Measurements from ENCODE around the gene TRIO.
"Not testable (repeated sequence)": the region's sequence is repeated elsewhere in the genome, so short reads cannot be mapped to it uniquely, and the experiment has no call there.

Gene TRIO

DNA sequence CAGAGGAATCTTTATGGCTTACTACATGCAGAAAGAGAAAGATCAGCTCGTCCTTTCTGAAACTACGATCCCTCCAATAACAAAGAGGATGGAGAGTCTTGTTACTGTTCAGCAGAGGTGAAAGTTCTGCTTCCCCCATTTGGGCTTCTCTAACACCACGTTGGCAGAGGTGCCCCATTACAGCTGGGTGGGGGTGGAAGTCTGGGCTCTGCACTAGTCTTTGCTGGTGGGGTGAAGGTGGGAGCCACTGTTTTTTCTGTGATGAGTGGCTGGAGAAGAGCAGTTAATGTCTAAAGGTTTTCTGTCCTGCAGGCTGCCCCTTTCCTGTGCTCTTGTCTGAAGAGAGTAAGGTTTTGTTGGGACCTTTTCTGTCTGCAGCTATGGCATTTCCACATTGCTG lies 373.8 kb downstream of the TRIO start:
- in situ Hi-C loops (cut with MboI; ENCODE audit: low sequenced_read_pairs) = no loop called here

DNA sequence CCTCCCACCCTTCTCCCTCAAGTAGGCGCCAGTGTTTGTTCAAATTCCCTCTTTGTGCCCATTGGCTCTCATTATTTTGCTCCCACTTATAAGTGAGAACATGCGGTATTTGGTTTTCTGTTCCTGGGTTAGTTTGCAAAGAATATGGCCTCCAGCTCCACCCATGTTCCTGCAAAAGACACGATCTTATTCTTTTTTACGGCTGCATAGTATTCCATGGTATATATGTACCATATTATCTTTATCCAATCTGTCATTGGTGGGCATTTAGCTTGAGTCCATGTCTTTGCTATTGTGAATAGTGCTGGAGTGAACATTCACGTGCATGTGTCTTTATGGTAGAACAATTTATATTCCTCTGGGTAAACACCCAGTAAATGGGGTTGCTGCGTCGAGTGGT lies 375.5 kb downstream of the TRIO start:
- in situ Hi-C loops (cut with MboI; ENCODE audit: low sequenced_read_pairs) = no loop called here

DNA sequence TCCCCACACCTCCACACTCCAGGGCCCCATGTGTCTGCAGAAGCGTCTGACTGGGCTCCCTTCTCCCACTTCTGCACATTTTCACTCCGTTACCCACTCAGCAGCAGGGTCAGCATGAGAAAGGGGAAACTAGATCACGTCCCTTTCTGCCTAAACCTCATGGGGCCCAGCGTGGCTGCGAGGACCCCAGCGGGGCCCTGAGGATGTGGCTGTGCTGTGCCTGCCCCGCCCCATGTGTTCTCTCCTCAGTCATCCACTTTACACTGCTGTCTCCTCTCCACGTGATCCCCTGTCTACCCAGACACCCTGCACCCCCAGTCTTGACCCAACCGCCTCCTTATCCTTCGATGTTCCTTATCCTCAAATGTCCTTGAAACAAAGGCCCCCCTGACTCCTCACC lies 378.6 kb downstream of the TRIO start:
- in situ Hi-C loops (cut with MboI; ENCODE audit: low sequenced_read_pairs) = no loop called here

DNA sequence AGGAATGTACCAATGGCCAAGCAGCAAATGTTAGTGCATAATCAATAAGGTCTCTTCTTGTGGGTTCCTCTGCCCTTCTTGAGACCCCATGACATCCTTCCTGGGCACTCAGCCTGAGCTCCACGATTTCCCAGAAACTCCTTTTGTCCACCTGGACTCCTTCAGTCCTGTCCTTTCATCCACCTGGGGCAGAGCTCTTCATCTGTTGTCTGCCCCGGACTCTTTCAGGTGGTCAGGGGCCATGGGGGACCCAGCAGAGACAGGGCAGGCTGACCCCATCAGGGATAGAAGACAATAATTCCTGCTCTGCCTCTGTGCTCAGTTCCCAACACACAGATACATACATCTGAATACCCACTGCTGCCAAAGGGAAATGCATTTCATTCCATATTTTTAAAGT lies 379.6 kb downstream of the TRIO start:
- in situ Hi-C loops (cut with MboI; ENCODE audit: low sequenced_read_pairs) = no loop called here

DNA sequence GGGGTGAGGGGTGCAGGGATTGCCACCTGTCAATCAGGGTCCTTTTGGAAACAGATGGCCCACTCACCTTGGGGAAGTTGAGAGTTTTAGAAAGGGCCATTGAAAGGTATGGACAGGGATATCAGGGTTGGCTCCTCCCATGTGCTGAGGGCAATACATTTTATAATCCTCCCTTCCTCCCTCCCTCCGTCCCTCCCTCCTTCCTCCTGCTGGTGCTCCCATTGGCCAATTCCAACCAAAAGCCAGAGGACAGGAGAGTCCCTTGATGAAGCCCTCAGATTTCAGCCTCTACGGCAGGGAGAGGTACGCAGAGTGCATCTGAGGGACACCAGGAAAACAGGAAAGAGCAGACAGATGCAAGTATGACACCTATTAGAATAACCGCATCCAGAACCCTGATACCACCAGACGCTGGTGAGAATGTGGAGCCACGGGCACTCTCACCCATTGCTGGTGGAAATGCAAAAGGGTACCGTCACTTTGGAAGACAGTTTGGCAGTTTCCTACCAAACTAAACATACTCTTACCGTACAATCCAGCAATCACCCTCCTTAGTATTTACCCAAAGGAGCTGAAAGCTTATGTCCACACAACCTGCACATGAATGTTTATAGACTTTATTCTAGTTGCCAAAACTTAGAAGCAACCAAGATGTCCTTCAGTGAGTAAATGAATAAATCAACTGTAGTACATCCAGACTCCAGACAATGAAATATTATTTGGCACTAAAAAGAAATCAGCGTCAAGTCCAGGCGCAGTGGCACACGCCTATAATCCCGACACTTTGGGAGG lies 380.3 kb downstream of the TRIO start:
- in situ Hi-C loops (cut with MboI; ENCODE audit: low sequenced_read_pairs) = no loop called here

DNA sequence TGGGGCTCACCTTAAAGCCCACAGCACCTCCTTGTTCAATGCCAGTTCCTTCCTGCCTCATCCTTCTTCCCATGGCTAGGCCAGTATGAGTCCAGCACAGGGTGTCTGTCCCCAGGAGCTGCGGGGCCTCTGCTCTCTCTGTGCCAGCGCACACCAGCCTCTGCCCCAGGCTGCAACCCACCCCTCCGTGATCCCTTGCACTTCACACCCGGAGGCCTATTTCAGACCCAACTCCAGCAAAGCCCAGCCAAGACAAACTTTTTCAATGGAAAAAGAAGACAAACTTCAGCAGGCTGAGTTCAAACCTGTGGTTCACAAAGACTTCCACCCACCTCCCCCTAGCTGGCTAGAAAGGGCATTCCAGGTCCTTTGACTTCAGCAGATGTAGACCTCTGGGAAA lies 382.3 kb downstream of the TRIO start:
- in situ Hi-C loops (cut with MboI; ENCODE audit: low sequenced_read_pairs) = no loop called here

DNA sequence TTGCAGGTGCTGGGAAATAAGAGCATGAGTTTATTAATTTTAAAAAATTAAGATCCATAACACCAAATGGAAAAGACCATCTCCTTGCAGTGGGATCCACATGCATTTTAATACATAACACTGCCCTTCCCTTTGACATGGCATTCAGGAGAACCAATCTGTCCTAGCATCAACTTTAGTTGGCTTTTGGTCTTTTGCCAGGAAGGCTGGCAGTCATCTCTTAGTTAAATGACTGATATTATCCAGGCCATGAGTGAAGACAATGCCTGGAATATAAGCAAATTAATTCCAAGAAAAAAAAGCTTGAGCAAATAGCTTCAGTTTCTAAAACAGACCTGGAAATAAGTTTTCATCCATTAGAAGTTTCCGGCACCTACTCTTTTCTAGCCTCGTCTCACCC lies 383.4 kb downstream of the TRIO start:
- in situ Hi-C loops (cut with MboI; ENCODE audit: low sequenced_read_pairs) = no loop called here

DNA sequence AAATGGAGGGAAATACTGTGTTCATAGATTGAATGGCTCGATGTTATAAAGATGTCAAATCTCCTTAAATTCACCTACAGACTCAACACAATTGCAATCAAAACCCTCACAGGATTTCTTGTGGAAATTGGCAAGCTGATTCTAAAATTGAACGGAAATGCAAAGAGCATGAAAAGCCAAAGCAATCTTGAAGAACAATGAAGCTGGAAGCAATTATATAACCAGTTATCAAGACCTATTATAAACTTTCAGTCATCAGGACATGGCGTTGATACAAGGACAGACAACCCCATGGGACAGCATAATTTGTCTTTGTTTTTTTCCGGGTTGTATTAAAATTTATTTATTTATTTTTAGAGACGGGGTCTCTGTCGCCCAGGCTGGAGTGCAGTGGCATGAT lies 385.0 kb downstream of the TRIO start:
- in situ Hi-C loops (cut with MboI; ENCODE audit: low sequenced_read_pairs) = no loop called here

DNA sequence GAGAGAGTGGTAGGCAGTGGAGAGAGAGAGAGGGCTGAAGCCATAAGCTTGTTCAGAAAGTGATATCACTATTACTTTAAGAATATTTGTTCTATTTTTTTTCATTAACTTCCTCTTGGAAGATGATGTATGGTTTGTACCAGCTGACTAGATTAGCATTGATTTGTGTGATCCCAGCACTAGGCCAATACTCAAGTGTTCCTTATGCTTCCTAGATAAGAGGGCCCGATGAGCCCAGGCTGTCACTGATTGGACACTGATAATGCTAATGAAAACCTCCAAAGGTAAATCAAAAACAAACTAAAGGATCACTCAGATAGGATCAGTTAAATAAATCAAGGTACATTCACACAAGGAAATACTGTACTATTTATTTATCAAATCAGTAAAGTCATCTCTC lies 385.8 kb downstream of the TRIO start:
- in situ Hi-C loops (cut with MboI; ENCODE audit: low sequenced_read_pairs) = no loop called here

DNA sequence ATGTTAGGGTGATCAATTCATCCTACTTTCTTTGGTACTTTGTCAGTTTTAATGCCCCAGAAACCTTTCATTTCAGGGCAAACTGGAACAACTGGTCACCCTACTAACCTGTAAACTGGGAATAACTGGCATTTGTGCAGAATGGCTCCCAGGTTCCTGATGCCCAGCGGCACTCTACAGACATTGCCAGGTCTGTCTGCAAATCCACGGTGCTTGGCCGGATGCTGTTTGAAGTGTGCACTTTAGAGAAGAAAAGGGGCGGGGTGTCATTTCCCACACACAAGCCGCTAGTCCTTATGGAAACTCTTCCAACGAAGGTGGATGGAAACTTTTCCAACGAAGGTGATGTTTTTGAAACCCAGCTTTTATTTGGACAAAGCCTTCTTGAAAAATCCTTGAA lies 388.5 kb downstream of the TRIO start:
- in situ Hi-C loops (cut with MboI; ENCODE audit: low sequenced_read_pairs) = no loop called here

DNA sequence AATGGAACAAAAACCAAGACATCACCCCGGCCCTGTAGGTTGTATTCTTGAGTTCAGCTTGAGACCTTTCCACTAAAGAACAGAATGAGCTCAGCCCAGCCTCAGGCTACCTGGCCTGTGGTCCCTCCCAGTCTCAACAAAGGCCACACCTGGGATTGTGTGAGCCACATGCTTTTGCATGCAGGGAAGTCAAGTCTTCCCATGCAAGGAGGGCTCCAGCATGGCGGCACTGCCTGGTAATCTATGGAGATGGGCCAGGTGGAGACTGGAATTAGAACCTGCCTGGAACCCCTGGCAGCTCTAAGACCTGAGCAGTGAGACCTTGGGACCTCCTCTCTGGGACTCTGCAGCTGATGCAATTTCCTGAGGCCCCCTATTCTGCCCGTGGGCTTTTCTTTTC lies 389.0 kb downstream of the TRIO start:
- in situ Hi-C loops (cut with MboI; ENCODE audit: low sequenced_read_pairs) = no loop called here

DNA sequence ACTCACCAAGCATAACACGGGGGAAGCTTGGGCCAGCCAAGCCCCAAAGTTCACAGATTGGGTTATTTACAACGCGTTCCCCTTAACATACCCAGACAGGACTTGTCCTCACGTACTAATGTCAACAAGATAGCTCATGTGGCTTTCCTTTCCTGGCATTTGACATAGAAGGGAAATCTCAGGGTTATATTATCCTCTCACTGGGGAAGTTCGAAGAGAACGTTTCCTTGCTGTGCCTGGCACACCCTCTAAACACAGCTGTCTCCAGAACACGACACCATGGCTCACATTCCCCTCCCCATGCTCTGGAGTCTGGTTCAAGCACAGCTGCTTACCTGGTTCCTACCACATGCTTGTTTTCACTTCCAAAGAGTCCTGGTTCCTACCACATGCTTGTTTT lies 391.6 kb downstream of the TRIO start:
- in situ Hi-C loops (cut with MboI; ENCODE audit: low sequenced_read_pairs) = no loop called here

DNA sequence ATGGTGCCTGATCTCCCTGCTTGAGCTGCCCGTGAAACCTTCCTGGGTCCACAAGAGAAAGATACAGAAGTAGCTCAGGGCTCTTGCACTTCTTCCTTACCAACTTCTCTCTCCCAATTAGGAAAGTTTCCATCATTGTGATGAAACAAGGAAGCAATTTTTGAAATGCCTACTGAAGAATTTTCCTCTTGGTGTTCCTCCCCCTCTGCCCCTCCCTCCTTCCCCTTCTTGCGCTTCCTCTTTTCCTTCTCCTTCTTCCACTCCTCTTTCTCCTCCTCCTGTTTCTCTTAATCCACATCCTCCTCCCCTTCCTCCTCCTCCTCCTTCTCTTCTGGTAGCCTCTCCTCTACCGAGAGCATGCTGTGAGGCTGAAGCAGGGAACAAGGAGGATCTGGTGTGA lies 402.2 kb downstream of the TRIO start:
- in situ Hi-C loops (cut with MboI; ENCODE audit: low sequenced_read_pairs) = no loop called here

DNA sequence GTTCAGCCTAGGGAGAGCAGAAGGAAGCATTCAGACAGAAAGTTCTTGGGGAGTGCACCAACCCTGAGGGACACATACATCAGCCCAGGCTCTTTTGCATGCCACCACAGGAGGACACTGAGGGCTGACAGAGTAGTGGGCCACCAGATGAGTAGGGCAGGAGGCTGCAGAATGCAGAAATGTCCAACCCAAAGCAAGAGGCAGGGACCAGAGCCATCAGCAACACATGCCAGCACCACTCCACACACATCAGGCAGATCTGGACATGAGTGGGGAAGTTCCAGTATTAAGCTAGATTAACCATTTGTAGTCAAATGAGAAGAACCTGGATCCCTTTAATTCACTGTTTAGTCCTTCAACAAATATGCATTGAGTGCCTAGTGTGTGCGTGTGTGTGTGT lies 402.7 kb downstream of the TRIO start:
- in situ Hi-C loops (cut with MboI; ENCODE audit: low sequenced_read_pairs) = no loop called here

DNA sequence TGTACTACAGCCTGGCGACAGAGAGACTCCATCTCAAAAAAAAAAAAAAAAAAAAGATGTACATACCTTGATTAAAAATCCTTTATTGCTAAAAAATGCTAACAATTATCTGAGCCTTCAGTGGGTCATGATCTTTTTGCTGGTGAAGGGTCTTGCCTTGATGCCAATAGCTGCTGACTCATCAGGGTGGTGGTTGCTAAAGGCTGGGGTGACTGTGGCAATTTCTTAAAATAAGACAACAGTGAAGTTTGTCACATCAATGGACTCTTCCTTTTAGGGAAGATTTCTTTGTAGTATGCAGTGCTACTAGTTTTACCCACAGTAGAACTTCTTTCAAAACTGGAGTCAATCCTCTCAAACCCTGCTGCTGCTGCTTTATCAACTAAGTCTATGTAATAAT lies 404.5 kb downstream of the TRIO start:
- in situ Hi-C loops (cut with MboI; ENCODE audit: low sequenced_read_pairs) = no loop called here

DNA sequence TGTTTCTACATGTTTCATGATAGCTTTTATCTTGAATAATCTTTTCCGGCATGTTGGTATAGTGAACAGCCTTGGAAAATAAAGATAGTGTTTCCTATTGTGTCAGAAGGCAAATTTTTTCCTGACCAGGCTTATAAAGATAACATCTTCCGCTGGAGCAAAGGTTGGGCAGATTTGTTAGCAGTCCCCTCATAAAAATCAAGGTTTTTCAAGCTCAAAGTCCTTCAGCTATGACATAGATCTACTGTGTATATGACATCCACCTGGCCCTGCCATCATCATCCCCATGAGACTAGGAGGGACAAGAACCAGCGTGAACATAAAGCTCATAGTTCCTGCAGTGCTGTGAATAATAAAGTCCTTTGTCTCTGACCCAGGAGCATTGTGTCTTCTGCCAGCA lies 408.1 kb downstream of the TRIO start:
- in situ Hi-C loops (cut with MboI; ENCODE audit: low sequenced_read_pairs) = no loop called here

DNA sequence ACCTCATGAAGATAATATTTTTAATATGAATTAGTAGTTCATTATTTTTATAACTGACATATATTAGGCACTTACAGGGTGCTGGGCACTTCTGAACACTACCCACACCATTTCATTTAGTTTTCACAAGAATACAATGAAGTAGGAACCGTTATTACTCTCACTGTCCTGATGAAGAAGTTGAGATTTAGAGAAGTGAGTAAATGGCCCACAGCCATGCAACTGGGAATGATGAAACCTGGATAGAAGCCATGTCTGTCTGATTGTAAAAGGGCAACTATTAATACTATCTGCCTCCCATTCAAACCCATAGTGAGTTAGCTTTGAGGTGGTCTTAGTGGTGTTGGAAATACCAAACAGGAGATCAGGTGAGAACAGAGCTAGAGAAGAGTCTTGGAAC lies 408.9 kb downstream of the TRIO start:
- in situ Hi-C loops (cut with MboI; ENCODE audit: low sequenced_read_pairs) = no loop called here

DNA sequence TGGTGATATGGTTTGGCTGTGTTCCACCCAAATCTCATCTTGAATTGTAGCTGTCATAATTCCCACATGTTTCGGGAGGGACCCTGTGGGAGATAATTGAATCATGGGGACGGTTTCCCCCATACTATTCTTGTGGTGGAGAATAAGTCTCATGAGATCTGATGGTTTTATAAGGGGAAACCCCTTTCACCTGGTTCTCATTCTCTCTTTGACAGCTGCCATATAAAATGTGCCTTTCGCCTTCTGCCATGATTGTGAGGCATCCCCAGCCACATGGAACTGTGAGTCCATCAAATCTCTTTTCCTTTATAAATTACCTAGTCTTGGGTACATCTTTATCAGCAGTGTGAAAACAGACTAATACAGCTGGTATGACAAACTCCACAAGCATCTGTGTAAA lies 411.1 kb downstream of the TRIO start:
- in situ Hi-C loops (cut with MboI; ENCODE audit: low sequenced_read_pairs) = not testable (repeated sequence)

DNA sequence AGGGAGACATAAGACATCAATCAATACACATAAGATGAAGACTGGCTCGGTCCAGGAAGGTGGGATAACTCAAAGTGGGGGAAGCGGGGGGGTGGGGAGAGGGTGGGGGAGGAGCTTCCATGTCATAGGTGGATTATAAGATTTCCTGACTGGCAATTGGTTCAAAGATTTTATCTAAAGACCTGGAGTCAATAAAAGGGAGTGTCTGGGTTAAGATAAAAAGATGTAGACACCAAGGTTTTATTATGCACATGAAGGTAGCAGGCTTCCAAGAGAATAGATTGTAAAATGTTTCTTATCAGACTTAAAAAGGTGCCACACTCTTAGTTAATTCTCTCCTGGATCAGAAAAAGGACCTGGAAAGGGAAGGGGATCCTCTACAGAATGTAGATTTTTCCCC lies 412.9 kb downstream of the TRIO start:
- in situ Hi-C loops (cut with MboI; ENCODE audit: low sequenced_read_pairs) = no loop called here

DNA sequence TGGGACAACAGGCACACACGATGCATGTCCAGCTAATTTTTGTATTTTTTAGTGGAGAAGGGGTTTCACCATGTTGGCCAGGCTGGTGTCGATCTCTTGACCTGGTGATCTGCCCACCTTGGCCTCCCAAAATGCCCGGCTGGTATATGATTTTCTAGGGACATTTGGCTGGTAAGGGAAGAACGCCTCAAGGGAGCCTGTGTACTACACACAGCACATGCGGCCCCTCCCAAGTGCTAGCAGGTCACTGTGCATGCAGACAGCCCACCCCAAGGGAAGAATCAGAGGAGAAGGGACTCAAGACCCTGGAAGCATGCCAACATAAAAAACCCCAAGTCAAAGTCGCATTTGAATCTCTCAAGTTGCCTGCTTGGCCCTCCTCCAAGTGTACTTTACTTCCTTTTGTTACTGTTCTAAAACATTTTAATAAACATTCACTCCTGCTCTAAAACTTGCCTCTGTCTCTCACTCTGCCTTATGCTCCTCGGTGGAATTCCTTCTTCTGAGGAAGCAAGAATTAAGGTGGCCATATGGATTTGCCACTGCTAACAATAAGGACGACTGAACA lies 414.1 kb downstream of the TRIO start:
- in situ Hi-C loops (cut with MboI; ENCODE audit: low sequenced_read_pairs) = no loop called here

DNA sequence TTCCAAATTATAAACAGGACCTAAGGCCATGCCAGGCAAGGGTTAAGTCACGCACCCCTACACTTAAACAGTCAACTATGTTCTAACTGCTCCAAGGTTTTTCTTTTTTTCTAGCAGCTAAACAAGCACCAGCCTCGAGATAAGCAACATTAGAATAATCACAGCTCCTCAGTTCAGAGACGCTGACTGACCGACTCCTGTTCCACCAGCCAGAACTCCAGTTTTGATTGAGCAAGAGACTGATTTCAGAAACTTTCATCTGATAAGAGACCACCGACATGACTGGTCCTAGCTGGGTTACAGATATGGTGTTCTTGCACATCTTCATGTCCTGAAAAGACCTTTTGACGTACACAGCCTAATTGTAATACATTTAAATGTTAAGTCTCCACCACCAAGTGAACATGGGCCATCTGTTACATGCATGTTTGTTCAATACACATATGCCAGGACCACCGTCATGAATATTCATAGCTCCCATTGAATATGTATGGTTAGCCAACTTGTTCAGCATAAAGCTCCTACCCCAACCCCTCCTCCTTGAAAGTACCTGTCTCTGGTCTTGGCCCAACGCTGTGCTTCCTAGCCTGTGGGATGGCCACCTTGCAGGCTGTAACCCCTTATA lies 414.8 kb downstream of the TRIO start:
- in situ Hi-C loops (cut with MboI; ENCODE audit: low sequenced_read_pairs) = no loop called here
